Activated CD4-positive, alpha-beta T cell treated with anti-CD3 and anti-CD28 coated beads for 48 hours (primary cell): ENCODE data around the gene RSRC1.
"Not testable (repeated sequence)": the region's sequence is repeated elsewhere in the genome, so short reads cannot be mapped to it uniquely, and the experiment has no call there.

Experiments
- DNase-seq: peaks from one replicate; pipeline ENCODE4 v3.0.0-alpha.2; 2020

The RSRC1 gene

DNA sequence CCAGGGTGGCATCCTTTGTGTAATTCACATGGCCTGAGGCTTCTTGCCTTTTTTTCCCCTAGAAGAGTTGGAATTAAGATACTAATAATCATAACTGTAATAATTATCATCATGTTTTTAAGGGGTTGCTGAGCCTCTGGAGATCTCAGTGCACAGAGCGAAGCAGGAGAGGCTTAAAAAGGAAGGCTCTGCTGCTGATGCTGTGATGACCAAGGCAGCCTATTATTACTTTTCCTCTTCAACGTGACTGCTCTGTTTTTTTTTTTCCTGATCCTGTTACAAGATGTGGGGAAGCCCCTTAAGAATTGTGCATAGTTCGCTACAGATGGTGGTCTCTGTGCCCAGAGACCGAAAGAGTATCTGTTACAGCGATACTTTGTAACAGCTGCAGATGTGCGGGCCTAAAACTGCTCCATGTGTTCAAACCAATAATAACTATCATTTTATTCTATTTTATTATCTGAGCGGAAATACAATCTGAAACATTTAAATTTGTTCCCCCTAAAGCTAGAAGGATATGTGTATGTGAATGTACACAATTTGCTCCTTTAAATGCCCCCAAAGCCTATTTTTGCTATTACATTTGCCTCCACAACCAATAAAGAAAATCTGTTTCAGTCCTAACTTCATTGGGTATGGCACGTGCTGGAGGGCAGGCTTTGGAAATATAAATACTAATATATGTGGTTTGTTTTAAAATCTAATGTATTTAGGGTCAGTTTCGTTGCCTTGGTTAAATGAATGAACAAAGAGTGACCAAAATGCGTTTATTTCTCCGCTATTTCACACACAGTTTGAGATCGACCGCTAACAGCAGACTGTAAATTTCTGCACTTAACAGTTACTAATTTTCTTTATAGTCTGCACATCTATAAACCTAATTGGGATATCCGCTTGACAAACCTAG lies 8.3 kb upstream of the RSRC1 start:
- DNase-seq, result no peak

DNA sequence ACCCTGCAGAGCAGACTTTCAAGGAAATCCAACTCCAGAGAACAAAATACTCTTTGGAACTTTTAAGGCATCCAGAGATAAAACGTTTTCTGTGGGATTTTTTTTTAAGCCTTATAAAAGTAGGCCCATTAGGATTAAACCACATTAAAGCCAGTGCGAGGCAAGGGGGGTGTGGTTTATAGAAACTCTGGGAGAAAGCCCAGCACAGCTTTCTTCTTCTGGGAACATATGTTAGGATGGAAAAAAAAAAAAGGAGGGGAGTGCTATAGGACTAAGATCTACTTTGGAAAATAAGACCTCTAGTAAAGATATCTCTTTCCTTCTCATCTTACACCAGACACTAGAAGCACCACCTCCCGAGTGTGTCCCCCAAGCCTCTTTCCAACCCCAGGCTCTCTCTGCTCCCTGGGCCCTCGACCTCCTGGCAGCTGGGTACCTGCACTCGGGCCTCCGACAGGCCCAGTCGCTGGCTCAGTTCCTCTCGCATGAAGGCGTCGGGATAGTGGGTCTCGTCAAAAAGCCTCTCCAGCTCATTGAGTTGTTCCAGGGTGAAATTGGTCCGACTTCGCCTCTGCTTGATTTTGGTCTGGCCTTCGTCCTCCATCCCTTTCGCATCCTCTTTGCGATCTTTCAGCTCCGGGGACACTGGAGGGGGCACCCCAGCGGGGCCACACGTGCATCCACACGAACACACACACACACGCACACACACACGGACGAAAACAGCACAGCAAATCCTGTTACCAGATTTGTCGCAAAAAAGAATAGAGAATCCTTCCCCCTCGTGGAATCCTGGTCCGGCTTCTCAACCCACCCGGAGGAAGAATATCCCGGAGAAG lies 7.4 kb upstream of the RSRC1 start:
- no peak for DNase-seq

DNA sequence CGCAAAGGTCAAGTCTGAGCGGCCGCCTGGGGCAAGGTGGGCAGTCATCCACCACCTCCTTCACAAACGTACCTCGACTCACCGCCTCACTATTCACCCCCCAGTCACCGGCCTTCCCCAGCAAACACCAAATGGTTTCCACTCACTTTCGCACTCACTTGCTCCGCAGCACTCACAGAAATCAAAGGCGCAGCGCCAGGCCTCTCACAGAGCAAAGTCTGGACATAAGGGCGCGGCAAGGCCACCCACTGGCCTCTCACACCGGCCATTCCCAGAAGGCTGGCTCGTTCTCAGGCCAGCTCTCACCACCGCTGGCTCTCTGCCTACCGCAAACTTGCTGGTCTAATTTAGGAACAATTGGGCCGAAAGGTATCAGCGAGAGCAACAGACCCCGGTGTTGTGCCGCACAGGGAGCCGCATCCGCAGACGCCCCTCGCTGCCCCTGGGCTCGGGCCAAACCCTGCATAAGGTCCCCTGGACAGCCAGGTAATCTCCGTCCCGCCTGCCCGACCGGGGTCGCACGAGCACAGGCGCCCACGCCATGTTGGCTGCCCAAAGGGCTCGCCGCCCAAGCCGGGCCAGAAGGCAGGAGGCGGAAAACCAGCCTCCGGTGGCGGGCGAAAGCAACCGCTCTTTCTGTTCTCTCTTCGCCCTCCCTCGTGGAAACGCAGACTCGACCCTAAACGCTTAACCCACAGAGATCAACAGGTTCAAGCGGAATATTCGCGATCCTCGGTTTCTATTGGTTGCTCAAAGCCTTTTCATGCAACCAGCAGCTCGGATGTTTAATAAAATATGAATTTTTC lies 6.6 kb upstream of the RSRC1 start:
- peak; percentile 28 for DNase-seq

DNA sequence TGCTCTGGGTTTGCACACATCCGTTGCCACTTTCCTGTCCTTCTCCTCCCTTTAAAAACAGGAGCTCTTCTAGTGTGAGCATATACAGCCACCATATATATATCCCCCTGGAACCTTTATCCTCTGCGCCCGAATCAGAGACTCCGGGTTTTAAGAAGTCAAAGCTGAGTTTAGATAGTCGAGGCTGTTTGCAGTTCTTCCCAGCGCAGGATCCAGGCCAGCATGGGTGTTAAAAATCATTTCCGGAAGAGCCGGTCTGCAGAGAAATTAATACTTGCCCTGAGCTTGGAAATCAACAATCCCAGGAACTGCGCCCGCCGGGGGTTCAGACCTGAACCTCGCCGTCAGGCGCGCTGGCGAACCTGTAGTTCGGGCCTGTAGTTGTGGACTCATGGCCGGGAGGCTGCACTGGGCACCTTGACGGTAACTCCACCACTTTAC lies 6.0 kb upstream of the RSRC1 start:
- no peak for DNase-seq

DNA sequence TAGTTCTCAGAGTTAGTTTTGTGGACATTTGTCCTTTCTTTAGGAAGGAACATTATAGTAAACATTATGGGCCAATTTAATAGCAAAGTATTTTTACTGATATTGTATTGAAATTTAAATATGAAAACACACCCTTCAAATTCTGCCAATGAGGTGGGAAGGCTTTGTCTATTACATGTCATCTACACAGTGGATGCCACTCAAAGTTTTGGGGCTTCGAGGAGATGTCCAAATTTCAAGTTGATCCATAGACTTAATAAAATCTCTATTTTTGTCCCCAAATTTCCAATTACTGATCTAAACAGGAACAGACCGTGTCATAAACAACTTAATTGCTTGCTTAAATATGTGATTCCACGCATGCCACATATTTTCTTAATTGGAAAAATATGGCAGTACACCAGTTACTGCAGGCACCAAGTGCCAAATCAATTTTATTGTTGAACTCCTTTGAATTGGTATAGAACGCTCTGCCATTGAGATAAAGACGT lies 5.4 kb upstream of the RSRC1 start:
- no peak for DNase-seq

DNA sequence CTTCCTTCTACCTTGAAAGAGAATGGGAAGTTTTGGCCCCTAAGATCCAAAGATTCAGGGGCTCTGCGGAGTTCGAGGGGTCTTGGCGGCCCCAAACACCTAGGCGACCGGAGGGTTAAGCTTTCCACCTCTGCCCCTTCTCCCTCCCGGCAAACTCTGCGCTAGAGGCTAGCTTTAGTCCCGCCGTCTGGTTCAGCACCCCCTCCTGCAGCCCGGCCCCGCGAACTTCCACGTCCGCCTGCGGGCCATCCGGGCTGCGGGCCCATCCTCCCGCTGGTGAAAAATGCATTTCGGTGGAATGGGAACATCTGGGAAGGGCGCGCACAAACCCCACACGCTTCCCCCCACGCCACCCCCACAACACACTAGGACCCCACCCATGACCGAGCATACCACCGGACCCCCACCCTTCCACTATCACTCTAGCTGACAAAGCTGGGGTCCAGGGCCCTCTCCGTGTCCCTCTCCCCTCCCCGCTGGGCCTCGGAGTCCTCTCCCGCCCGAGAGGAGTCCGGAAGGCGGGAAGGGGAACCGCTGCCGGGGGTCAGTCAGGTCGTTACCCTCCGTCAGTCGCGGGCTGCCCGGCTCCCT lies 4.7 kb upstream of the RSRC1 start:
- no peak for DNase-seq

DNA sequence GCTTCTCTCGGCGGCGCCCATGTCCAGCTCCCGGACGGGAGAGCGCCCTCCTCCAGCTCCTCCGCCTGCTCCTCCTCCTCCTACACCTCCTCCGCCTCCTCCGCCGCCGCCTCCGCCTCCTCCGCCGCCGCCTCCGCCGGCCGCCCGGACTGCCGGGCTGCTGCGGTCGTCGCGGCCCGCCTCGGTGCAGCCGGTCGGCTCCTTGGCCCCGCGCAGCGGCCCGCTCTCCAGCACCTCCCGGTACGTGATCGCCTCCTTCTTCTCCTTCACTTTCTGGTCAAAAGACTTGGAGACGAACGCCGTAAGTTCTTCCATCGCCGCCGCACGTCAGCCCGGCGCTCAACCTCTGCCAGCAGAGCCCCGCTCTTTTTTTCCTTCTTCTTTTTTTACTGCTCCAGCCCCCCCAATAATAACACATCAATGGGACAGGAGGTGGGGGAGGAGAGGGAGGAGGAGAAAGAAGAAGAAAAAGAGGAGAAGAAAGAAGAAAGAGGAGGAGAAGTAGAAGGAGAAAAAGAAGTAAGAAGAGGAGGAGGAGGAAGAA lies 4.1 kb upstream of the RSRC1 start:
- DNase-seq, result no peak

DNA sequence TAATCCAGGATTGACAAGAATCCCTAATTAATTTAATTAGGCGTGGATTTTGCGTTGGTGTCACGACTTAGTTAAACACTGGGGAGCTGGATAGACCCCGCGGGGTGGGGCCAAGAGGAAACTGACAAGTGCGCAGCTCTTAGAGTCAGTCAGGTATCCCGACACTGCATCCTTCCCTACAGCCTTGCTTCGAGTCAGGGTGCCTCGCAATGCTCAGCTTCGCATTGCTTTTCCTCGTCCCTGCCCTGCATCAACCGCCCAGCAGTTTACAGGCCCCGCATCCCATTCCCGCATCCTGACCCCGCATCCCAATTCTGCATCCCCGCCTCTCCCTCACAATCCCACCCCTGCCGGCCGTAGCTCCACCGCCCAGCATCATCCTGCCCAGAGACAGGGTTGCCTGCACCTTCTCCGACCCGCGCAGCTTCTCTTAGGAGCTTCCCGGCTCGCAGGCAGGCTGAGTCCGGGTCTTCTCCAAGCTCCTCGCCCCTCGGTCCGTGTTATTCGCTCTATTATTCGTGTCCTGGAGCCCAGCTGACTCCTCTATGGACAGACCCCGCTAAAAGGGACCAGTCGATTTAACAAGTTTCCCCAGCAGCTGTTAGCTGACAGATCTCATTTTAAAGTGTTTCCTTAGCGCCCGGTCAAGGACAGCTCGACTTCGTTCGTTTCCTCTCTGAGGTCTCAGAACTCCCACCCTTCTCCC lies 3.0 kb upstream of the RSRC1 start:
- DNase-seq, result peak; percentile 36

DNA sequence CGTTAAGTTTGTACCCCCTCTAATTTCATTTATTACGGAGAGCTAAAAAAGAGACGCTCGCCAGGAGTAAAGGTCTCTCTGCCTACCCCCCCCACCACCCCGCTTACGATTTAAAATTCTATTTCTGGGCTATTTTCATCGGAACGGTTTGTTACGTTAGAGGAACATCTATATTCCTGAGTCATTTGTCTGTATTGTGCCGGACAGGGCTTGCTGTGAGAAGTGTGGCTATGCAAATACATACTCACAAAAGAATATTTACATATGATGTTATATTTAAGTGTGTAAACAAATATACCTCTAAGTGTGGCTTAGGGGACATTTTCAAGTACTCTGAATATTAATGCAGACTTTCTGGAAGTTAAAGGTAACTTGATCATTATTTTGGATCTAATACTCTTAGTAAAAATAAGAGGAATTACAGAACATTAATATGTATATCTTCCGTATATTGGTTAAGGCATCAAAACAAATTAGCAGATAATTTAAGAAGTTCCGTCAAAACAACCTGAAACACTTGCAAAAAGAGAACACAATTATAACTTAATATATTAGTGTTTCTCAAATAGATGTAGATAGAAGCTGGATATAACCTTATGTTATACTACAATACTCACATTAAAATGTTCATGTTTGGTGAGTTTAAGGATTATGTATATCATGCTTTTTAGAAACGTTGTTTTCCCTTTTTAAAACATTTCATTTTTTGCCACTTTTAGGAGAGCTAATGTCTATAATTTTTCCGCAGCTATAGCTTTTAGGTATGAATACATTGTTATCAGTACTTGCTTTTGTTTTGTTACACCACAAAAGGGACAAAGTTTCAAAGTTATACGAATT lies 2.1 kb upstream of the RSRC1 start:
- no peak for DNase-seq

DNA sequence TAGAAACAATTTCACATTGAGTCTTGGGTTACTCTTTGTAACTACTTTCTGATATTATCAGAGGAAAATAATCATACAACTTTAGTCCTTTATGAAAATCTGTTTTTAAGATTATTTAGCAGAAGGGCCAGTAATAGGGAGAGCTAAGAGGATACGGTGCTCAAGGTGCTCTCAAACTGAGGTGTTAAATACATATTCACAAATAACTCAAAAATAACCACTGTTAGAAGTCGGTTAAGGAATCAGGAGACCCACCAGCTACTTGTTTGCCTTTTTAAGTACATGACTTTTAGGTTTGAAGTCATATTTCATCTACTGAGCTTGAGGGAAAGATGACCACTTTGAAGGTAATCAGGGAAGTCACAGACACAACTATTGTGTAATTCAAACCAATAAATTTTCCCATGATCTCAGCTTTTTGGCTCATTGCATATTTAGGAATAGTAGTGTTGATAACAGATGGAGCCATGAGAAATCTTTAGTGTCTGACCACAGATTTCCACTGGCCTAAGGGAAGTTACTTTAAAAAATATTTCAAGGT lies 1.4 kb upstream of the RSRC1 start:
- DNase-seq, result no peak

DNA sequence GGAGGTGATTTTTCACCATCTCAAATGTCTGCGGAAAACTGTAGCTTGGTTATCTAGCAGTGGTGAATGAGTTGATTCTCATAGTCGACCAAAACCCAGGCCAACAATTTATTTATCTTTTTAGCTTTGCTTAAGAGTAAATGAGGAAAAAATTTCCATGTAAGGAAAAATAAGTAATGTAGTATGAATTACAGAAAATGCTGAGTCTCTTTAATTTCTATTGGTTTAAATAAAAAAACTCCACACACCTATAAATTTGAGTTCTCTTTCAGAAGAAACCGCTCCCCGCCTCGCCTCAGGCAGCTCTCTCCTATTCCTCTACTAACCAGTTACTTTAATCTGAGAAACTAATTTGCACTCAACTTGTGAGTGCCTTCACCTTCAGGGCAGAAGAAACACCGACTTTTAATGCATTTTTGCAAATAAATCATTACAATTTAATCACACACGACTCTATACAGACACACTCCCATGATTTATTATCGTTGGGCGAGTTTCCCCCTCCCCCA lies 540 bp upstream of the RSRC1 start:
- no peak for DNase-seq

DNA sequence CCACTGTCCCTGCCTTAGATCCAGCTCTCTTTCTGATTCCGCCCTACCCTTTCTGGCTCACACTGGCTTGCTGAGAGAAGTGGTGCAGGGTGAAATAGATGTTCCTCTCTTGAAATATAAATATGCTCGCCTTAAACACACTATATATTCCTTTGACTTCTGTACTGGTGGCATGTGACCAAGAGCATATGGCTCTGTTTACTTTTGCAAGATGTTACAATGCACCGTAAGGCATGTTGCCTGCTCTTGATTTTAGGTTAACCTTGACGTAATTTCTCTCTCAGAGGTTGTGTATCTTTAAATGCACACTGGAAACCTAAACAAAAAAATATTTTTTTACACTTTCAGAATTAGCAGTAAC lies 749 bp downstream of the RSRC1 start:
- DNase-seq, result no peak

DNA sequence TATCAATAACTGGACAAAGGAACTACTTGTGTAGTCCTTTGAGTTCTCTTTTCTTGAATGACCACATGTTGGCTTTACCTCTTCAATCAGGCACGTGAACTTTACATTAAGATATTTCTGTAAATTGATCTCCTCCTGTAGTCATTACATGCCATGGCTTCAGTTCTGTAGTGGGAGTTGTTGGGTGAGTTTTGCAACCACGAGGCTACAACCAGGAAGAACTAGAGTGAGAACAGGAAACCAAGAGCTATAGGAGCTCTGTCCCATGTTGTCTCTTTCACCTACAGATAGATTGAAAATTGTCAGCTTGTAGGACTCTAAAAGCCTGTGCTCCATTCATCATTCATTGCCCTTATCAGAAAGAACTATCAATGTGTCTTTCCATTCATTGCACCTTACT lies 2.0 kb downstream of the RSRC1 start:
- no peak for DNase-seq

DNA sequence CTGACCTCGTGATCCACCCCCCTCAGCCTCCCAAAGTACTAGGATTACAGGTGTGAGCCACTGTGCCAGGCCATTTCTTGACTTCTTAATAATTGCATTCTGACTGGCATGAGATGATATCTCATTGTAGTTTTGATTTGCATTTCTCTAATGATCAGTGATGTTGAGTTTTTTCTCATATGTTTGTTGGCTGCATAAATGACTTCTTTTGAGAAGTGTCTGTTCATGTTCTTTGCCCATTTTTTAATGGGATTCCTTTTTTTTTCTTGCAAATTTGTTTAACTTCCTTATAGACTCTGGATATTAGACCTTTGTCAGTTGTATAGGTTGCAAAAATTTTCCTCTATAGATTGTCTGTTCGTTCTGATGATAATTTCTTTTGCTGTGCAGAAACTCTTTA lies 3.7 kb downstream of the RSRC1 start:
- not testable (repeated sequence) for DNase-seq

DNA sequence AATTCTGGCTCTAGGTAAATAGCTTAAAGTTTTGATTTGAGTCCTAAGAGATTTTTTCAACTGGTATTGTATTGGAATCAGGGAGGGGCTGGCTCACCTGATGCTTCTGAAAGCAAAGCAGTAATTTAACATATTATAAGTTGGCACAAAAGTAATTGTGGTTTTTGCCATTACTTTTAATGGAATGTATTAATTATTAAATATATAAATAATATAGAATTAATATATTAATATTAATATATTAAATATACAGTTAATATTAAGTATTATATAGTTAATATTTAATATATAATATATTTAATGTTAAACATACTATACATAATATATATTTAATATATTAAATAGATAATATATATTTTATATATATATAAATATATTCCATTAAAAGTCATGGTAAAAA lies 10.4 kb downstream of the RSRC1 start:
- DNase-seq, result no peak

DNA sequence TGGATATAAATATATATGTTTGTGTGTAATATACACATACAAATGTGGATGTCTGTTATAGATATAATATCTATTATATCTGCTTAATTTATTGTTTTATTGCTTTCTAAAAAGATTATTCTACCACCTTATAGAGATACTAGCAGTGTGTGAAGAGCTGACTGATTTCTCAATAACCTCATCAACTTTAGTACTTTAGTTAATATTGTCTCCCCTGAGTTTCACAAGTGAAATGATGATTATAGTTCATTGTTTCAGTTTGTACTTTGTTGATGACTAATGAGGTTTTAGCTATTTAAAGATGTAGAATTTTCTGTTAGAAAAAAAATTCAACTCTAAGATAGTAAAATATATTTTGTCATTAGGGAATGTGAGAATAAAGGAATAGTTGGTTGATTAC lies 11.4 kb downstream of the RSRC1 start:
- no peak for DNase-seq

DNA sequence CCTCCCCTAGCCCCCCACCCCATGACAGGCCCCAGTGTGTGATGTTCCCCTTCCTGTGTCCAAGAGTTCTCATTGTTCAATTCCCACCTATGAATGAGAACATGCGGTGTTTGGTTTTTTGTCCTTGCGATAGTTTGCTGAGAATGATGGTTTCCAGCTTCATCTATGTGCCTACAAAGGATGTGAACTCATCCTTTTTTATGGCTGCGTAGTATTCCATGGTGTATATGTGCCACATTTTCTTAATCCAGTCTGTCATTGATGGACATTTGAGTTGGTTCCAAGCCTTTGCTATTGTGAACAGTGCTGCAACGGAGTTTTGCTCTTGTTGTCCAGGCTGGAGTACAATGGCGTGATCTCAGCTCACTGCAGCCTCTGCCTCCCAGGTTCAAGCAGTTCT lies 12.8 kb downstream of the RSRC1 start:
- not testable (repeated sequence) for DNase-seq

DNA sequence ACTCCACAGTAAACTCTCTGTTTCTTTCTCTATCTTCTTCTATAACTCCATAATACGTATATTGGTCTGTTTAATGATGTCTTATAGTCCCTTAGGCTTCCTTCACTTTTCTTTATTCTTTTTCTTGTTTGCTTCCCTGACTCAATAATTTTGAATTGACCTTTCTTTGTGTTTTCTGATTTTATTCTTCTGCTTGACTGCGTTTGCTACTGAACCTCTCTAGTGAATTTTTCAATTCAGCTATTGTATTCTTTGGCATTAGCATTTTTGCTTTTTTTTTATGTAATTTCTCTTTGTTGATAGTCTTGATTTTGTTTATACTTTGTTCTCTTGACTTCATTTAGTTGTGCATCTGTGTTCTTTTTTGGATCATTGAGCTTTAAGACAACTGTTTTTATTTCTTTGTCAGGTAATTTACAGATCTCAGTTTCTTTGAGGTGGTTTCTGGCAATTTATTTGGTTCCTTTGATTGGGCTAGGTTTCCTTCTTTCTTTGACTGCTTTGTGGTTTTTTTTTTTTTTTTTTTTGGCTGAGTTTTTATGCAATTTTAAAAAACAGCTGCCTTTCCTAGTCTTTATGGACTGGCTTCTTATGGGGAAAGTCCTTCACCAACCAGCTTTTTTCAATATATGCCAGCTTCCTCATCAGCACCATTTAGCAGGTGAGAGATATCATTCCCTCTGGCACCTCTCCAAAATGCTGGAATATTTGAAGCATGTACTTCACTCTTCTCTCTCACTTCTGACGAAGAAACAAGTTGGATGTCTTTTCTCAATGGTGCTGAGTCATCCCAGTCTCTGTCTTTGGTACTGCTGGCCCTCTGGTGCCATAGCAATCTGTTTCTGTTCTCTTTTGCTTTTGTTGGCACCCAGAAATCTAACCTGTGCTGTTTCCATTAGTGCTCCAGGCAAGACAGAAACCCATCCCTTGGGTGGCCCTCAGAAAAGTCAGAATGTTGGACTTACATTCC lies 17.6 kb downstream of the RSRC1 start:
- no peak for DNase-seq

DNA sequence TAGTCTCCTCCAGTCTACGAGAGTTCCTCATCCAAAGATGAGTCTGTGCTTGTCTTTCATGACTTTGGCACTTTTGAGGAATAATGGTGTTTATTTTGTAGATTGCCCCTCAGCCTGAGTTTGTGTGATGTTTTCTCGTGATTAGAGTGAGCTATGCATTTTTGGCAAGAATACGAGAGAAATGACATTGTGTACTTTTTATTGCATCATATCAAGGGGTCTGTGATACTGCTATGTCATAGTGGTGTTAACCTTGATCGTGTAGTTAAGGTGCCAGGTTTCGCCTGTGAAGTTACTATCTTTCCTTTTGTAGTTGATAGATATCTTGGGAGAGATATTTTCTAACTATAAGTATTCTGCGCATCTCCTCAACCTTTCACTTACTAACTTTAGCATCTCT lies 18.9 kb downstream of the RSRC1 start:
- DNase-seq, result no peak
